ENCODE data around the gene NRCAM.
"Not testable (repeated sequence)": the region's sequence is repeated elsewhere in the genome, so short reads cannot be mapped to it uniquely, and the experiment has no call there.

Gene NRCAM

DNA sequence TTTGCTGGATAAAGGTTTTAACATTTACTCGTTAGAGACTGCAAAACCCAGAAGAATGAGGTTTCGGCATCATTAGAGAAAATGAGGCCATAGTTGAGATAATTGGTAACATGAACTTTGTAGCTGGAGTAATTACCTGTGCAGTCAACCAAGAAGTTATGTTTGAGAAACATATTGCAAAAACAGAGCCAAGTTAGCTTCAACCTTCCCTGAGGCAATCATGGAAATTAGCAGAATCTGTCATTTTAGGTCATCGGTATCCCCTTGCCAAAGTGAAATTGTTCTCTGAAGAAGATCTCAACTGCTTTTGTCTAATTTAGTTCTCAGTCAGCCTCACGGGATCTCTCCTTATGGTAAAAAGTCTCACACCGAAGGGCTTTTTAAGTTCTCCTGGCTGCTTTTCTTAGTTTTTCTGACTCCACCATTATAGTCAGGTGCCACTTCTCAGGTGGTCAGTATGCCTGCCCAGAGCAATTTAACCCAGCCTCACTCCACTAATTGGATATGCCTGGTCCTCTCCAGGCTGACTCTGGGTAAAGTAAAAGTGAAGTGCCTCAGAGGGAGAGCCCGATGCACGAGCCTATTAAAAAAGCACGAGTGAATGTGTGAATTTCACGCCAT lies 52.5 kb downstream of the NRCAM start:
- in situ Hi-C loops (cut with HindIII; ENCODE audit: low sequenced_read_pairs) = no loop called here

DNA sequence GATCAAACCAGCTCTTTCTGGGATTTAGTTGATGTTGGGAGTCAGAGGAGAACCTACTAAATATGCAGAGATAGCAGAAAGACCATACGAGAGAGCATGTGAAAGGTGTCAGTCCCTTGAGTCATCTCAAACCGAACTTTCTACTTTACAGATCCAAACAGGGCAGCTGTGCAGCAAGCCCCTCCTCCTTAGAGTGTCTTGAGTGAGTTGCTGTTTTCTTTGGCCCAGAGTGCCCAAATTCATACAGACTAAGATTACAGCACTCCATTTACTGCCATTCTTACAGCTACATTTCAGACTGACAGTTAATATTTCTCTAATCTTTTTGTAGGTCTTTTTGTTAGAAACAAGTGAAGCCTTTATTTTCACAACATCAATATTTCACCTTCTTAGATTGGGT lies 53.4 kb downstream of the NRCAM start:
- in situ Hi-C loops (cut with HindIII; ENCODE audit: low sequenced_read_pairs) = no loop called here

DNA sequence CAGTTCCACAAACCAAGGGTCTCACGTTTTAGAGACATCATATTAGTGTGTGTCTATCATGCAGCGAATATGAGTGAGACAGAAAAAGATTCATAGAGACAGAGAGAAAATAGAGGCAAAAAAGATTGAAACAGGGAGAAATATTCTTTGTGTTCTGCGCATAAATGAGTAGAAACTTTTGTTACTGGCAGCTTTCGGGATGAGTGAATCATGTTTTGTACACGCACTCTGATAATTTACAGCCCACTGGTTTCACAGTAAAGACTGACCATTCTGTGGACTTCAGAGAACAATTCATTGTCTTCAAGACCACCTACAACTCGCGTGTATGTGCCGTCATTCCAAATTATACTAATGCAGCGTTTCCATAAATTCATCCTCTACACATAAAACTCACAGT lies 60.2 kb downstream of the NRCAM start:
- in situ Hi-C loops (cut with HindIII; ENCODE audit: low sequenced_read_pairs) = no loop called here

DNA sequence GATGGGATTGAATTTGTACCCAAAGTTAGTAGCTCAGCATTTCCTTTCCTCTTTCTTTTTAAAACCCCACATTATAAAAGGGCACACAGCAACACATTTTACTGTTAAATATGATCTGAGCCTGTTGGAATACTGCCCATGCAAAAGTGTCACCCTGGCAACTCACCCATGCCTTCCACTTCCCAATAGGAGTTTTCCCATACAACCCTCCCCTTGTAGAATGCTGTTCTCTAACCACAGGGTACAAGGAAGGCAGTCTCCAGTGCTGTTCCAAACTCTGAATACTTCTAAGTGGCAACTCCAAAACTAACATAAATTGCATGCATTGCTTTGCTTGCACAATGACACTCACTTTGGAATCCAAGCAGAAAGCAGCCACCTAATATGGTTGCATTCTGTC lies 60.8 kb downstream of the NRCAM start:
- in situ Hi-C loops (cut with HindIII; ENCODE audit: low sequenced_read_pairs) = no loop called here

DNA sequence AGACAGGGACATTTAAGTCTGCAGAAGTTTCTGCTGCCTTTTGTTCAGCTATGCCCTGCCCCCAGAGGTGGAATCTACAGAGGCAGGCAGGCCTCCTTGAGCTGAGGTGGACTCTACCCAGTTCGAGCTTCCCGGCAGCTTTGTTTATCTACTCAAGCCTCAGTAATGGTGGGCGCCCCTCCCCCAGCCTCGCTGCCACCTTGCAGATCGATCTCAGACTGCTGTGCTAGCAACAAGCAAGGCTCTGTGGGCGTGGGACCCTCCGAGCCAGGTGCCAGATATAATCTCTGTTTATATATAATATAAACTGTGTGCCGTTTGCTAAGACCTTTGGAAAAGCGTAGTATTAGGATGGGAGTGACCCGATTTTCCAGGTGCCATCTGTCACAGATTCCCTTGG lies 63.1 kb downstream of the NRCAM start:
- in situ Hi-C loops (cut with HindIII; ENCODE audit: low sequenced_read_pairs) = not testable (repeated sequence)

DNA sequence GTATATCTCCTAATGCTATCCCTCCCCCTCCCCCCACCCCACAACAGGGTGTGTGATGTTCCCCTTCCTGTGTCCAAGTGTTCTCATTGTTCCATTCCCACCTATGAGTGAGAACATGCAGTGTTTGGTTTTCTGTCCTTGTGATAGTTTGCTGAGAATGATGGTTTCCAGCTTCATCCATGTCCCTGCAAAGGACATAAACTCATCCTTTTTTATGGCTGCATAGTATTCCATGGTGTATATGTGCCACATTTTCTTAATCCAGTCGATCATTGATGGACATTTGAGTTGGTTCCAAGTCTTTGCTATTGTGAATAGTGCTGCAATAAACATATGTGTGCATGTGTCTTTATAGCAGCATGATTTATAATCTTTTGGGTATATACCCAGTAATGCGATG lies 68.5 kb downstream of the NRCAM start:
- in situ Hi-C loops (cut with HindIII; ENCODE audit: low sequenced_read_pairs) = not testable (repeated sequence)

DNA sequence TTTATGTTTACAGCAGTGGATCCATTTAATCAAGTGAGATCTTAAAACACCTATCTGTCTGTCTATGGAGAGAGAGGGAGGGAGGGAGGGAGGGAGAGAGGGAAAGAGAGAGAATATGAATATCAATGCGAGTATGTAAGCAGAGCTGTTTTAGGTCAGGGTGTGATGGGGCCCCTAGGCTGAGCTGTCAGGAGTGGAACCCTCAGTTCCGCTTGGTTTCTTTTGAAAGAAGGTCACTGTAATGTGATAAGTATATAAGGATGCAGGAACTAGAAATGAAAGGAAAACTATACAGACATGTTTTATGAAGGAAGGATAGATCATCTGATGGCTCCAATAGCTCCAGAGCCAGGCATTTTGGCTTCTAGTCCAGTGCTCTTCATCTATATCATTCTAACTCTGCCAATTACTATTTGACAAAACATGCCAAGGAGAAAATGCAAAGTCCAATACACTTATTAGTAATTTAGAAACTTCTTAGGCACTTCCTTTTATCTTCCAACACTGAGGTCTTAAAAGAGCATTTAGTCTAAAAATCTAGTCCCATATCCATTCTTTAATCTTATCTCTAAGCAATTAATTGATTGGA lies 70.3 kb downstream of the NRCAM start:
- in situ Hi-C loops (cut with HindIII; ENCODE audit: low sequenced_read_pairs) = no loop called here

DNA sequence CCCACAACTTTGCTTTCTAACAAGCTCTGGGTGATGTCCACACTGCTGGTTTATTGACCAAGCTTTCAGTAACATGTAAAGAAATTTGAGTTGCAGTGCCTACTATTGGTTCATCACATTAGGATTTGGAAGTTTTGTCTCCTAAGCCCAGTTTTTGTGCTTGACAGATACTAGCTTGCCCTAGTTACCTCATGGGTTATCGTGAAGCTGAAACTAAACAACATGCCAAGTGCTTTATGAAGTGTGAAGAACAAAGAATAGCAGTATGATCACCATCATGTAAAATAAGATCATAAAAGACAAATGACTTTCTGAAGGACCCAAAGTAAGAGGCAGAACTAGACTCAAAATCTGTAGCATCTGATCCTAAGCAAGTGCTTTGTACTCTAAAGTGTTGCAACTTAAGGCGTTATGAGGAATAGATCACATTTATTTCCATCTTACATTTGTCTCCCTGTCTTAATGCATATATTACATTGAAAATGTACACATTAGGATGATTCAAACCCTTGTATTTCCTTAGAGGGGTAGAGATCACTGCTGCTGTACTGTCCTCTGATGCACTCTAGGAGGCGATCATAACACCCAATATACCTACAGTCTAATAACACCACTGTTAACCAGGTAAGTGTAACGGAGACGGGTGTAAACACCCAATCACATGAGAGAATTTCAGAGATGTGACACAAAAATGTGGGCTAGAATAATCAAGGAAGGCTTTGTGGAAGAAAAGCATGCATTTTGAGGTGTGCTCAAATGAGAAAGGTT lies 71.3 kb downstream of the NRCAM start:
- in situ Hi-C loops (cut with HindIII; ENCODE audit: low sequenced_read_pairs) = no loop called here

DNA sequence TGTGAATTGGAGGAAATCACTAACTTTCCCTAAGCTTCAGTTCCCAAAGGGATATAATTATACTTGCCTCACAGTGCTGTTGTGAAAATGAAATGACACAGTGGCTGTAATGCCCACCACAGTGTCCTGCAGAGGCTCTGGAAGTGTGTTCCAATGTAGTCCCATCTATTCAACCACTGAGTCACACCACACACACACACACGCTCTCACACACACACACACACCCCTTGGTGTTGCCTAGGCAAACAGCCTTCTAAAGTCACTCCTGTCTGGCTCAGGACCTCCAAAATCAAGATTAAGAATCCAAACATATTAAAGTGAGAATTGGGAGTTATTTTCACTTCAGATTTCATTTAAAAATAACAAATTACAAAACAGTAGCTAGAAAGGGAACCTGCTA lies 73.3 kb downstream of the NRCAM start:
- in situ Hi-C loops (cut with HindIII; ENCODE audit: low sequenced_read_pairs) = no loop called here

DNA sequence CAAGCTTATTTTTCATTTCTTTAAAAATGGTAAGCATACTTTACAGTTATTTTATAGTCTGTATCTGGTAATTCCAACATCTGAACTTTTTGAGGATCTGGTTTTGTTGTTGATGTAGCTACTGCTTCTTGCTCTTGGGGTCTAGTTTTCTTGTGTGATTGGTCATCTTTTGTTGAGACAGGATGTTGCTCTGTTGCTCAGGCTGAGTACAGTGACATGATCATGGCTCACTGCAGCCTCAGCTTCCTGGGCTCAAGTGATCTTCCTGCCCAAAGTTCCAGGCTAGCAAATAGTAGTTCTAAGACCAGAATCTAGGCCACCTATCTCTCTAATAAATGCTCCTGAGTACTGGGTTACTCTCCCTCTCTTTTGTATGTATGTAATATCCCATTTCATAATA lies 75.7 kb downstream of the NRCAM start:
- in situ Hi-C loops (cut with HindIII; ENCODE audit: low sequenced_read_pairs) = no loop called here

DNA sequence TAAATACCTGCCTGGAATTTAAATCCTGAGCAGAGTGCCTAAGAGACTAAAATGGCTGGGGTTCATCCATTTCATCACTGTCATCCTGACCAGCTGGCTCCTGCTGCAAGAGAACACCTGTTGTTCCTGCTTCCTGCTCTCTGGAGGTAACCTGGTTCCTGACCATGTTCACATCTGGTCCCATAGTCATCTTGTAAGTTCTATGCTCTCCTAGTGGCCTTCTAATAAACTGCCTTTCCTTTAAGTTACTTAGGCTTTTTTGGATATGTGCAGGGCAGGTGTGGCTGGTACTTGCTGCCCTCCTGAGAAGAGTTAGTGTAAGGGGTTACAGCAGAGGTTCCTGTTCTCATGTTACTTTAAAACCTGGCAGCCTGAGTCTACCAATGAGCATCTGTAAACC lies 80.0 kb downstream of the NRCAM start:
- in situ Hi-C loops (cut with HindIII; ENCODE audit: low sequenced_read_pairs) = no loop called here

DNA sequence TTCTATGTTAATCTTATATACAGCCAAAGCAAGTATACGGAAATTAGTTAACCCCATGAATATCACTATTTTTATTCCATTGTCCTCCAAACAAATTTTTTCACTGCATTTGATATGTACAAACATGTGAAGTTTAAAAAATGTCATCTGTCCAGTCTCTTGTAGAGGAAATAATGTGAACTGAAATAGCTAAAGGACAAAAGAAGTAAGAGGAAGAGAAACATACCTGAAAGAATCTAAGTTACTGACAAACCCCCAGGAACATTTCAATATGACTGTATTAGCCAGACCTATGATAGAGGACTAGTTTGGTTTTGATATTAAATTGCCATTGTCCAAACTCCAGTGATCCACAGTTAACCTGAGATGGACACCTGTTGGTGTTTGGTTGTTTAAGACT lies 80.6 kb downstream of the NRCAM start:
- in situ Hi-C loops (cut with HindIII; ENCODE audit: low sequenced_read_pairs) = no loop called here

DNA sequence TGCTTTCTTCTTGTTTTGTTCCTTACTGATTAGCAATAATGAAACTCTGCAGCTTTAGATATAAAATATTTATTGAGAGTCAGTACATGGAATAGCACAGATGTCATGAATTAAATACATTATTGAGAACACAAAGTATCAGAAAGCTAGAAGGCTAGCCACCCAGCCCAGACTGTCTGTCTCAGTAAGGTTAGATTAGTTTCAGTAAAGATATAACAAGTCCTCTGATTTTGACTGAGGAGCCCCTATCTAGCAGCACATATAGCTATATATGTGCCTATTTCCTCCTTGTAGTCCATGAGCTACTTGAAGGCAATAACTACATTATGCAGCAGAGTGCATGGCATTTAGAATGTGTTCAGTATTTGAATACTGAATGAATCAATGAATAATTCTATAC lies 81.3 kb downstream of the NRCAM start:
- in situ Hi-C loops (cut with HindIII; ENCODE audit: low sequenced_read_pairs) = no loop called here

DNA sequence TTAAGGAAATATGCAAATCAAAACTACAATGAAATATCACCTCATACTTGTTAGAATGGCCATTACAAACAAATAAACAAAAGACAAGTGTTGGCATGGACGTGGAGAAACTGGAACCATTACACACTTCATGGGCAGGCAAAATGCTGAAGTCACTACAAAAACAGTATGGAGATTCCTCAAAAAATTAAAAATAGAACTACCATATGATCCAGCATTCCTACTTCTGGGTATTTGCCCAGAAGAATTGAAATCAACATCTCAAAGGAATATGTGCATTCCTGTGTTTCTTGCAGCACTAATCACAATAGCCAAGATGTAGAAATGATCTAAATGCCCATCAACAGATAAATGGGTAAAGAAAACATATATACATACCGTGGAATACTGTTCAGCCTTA lies 83.6 kb downstream of the NRCAM start:
- in situ Hi-C loops (cut with HindIII; ENCODE audit: low sequenced_read_pairs) = no loop called here

DNA sequence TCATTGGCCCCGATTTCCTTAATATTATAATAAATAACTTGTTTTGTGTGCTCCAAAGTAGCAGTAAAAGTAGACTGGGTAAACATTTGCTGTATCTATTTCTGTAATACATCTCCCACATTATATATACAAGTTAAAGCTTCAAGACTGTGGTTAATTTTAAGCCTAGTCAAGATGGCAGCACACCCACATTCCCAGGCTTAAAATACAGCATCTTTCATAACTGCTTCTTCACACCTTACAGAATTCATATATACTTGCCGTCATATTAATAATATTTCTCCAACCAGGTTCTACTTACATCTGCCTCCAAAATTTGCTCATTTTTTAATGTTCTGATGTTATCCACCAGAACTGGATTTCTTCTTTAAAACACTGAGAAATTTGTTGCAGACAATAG lies 85.6 kb downstream of the NRCAM start:
- in situ Hi-C loops (cut with HindIII; ENCODE audit: low sequenced_read_pairs) = no loop called here

DNA sequence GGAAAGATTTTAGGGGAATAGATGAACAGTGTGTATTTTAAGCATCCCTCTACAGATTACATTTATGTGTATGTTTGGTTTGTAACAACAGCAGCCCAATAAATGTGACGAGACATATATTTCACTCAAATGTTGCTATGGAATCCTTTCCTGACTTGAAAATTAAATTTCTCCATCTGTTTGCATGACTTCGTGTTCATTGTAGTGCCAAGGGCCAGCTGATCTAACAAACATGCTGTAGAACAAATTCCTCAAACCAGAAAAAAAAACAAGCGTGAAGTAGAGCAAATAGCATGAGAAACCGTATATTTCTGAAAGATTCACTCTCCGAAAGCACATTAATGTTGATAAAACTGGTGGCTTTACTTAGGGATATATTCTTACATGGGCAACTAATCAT lies 87.8 kb downstream of the NRCAM start:
- in situ Hi-C loops (cut with HindIII; ENCODE audit: low sequenced_read_pairs) = no loop called here

DNA sequence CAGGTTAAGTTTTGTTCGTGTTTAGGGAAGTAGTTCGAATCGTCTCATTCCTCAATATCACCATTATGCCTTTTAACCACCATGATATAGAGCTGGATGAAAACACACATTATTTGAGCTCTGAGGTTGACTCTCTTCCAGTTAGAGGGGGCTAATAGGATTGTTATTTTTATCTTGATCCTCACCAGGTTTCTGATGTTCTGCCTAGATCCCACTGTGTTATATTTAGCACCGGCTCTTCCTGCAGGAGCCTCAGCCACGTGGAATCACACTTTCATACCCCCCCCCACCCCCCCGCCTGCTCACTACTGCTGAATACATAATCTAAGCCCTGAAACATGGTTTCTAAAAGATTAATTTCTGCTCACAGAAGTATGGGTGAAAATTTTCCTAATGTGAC lies 88.3 kb downstream of the NRCAM start:
- in situ Hi-C loops (cut with HindIII; ENCODE audit: low sequenced_read_pairs) = no loop called here

DNA sequence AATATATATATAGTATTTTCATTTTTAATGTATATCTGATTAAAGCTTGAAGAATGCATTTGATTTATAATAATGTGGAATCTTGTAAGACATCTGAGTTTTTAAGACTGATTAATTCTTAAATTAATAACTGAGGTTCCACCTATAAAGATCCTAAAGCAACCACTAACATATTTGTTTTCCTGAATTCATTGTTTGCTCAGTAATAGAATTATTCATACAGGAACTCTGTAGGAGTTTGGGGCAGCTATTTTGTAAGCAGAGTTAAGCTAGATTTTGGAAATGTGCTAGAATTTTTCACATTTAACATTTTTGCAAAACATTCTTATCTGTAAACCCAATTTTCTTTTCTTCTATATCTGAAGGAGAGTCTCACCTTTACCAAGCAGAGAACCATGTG lies 88.9 kb downstream of the NRCAM start:
- in situ Hi-C loops (cut with HindIII; ENCODE audit: low sequenced_read_pairs) = no loop called here

DNA sequence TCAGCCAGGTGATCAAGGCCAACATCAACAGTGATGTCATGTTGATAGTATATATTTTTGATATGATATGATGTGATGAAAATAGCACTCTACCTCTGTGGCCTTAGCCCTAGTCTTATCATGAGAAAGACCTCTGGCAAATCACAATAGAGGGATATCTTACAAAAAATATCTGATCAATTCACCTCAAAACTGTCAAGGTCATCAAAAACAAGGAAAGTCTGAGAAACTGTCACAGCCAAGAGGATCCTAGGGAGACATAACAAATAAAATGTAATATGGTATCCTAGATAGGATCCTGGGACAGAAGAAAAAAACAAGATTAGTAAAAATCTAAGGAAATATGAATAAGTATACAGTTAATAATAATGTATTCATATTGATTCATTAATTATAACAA lies 92.6 kb downstream of the NRCAM start:
- in situ Hi-C loops (cut with HindIII; ENCODE audit: low sequenced_read_pairs) = no loop called here

DNA sequence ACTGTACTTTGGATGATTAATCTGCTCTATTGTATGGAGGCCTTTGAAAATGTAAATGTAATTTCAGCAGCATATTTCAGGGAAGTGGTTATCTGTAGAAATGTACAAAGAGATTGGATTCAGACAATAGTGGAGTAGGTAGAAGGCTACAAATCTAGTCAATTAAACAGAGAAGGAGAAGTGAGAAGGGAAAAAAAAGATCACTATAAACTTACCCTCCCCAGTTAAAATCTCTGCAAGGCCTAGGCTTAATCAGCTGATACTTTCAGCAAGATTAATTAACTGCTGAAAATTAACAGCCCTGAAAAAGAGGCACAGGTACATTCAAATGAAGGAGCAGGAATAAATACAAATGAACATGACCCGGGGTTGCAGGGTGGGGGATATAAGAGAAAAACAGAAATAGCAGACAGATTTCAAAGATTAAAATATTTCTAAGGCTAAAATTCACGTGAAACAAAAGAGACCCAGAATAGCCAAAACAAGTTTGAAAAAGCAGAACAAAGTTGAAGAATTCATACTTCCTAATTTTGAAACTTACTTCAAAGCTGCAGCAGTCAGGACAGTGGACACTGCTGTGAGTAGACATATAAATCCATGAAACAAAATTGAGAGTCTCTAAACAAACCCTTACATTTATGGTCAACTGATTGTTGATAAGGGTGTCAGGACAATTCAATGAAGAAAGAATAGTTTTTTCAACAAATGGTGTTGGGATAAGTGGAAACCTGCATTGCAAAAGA lies 96.0 kb downstream of the NRCAM start:
- in situ Hi-C loops (cut with HindIII; ENCODE audit: low sequenced_read_pairs) = no loop called here

DNA sequence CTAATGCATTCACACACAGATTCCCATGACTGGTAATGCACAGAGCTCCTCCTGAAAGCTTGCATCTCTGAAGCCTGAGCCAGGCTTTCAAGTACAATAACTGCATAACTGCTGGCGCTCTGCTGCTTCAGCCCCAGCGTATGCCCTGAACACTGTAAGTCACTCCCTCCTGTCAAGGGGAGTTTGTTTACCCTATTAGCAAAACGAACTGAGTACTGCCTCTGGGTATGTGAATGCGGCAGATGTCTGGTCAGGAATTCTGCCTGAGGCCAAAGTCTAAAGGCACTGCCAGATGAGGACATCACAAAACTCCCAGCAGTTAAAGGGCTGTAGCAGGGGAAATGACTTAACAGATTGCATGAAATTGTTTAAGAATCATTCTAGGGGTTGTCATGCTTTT lies 97.7 kb downstream of the NRCAM start:
- in situ Hi-C loops (cut with HindIII; ENCODE audit: low sequenced_read_pairs) = no loop called here

DNA sequence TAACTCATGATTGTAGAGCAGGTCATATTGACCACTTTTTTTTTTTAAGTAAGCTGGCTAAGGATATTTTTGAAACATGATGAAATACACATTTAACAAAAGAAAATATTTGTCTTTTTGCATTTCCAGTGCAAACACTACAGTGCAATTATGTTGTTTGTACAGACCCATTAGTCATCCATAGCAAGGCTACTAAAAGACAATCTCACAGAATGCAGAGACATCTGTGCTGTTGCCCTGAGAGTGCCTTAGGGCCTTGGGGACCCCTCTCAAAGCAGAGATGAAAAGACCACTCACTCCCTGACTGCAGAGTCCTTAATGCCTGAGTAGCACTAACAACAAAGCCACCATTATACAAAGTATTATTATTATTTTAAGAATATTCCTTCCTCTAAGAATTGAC lies 104.5 kb downstream of the NRCAM start:
- in situ Hi-C loops (cut with HindIII; ENCODE audit: low sequenced_read_pairs) = no loop called here
